ENCODE measurements around the gene SLC35A1. TPM values are rescaled to one million over a fixed set of nuclear protein-coding genes. Genes with fewer than 3 reads are reported as not detected.

The SLC35A1 gene
- total and polyA plus RNA-seq, 2 of the 4 experiments (the other 2 are of a cell fraction) = 9.7 to 12.4 TPM

- no peak overlapping the region for H2BK120ac ChIP-seq (ENCODE audit: low read depth, low read length)
- H3K23ac ChIP-seq (ENCODE audit: low read depth, low read length) = no peak overlapping the region
- in situ Hi-C loops (cut with MboI; ENCODE audit: low sequenced_read_pairs) (no loop called here), dilution Hi-C loops (cut with HindIII; ENCODE audit: low sequenced_read_pairs, unreplicated experiment) (no loop called here), intact Hi-C loops (cut with micrococcal nuclease) (no loop called here)
- no peaks in the 10 kb centered on the region for H3K9me3 ChIP-seq (ENCODE audit: control insufficient read depth, insufficient read depth, low read length)
- WGBS, 2 experiments (ENCODE audit: extremely low coverage in 2 of 2, insufficient read length in 1 of 2) = no CpG with 5 or more reads among the region's 1 CpG
- H2AK9ac ChIP-seq (replicated peaks; ENCODE audit: low read depth, low read length, poor library complexity) = no peak overlapping the region
- no peak overlapping the region for H2BK15ac ChIP-seq (ENCODE audit: low read depth, low read length)
- no peak overlapping the region for H3K4ac ChIP-seq (ENCODE audit: low read depth, low read length)
- H3K27ac ChIP-seq (ENCODE audit: insufficient read depth, low read length) = no peak overlapping the region
- H3K79me1 ChIP-seq (ENCODE audit: low read depth in 1 of 2, low read length in 2 of 2) = peaks cover 4 to 19% of the 10 kb centered on the region in 2 experiments; a peak in 3 of 4 replicates
- H3K36me3 ChIP-seq (ENCODE audit: control insufficient read depth, insufficient read depth, low read length) = peaks cover 12% of the 10 kb centered on the region
- no peak overlapping the region for H3K56ac ChIP-seq (ENCODE audit: extremely low read depth, insufficient read depth, low read length)
- no peak overlapping the region for H2AK5ac ChIP-seq (ENCODE audit: low read depth, low read length)
- DNase-seq (no peak), ATAC-seq (ENCODE audit: low read depth) (no peak)
- CTCF ChIA-PET = no interaction called here
- H4K8ac ChIP-seq (ENCODE audit: low read depth in 2 of 2, low read length in 2 of 2) = no peak overlapping the region
- no peak overlapping the region for H4K5ac ChIP-seq (ENCODE audit: low read depth, low read length)
- H2BK5ac ChIP-seq (ENCODE audit: low read depth, low read length, poor library complexity, severe bottlenecking) = no peak overlapping the region
- no peak overlapping the region for H4K91ac ChIP-seq (ENCODE audit: insufficient read depth, low read depth, low read length)
- no peak overlapping the region for H3K4me3 ChIP-seq (ENCODE audit: insufficient read depth, low read depth, low read length)
- no peak overlapping the region for H3K4me2 ChIP-seq (ENCODE audit: low read depth, low read length)
- peaks cover 5% of the 10 kb centered on the region; the same call in 1 of the 2 replicates for H3K9me1 ChIP-seq (ENCODE audit: insufficient read depth, low read length)
- no peak overlapping the region for H3K18ac ChIP-seq (ENCODE audit: low read depth, low read length)
- no peak overlapping the region for H2BK20ac ChIP-seq (ENCODE audit: low read depth, low read length)
- H4K20me1 ChIP-seq (ENCODE audit: insufficient read depth, low read length) = no peaks in the 10 kb centered on the region; the same call in 1 of the 2 replicates
- no peaks in the 10 kb centered on the region for H3K4me1 ChIP-seq (ENCODE audit: control insufficient read depth, insufficient read depth, low read length)
- H2AFZ ChIP-seq (replicated peaks; ENCODE audit: low read length, poor library complexity) = no peak overlapping the region
- BruUV-seq (replicated peaks) = no TSS peak
- TF ChIP-seq BHLHE40 (IDR thresholded peaks at IDR 0.05; ENCODE audit: low read depth, low read length) = no peak
- no peak for TF ChIP-seq SMC3 (IDR thresholded peaks at IDR 0.05; ENCODE audit: low read depth, low read length)
- no peak for TF ChIP-seq RCOR1 (IDR thresholded peaks at IDR 0.05; ENCODE audit: insufficient replicate concordance, low read length)
- TF ChIP-seq, protein P1, sequence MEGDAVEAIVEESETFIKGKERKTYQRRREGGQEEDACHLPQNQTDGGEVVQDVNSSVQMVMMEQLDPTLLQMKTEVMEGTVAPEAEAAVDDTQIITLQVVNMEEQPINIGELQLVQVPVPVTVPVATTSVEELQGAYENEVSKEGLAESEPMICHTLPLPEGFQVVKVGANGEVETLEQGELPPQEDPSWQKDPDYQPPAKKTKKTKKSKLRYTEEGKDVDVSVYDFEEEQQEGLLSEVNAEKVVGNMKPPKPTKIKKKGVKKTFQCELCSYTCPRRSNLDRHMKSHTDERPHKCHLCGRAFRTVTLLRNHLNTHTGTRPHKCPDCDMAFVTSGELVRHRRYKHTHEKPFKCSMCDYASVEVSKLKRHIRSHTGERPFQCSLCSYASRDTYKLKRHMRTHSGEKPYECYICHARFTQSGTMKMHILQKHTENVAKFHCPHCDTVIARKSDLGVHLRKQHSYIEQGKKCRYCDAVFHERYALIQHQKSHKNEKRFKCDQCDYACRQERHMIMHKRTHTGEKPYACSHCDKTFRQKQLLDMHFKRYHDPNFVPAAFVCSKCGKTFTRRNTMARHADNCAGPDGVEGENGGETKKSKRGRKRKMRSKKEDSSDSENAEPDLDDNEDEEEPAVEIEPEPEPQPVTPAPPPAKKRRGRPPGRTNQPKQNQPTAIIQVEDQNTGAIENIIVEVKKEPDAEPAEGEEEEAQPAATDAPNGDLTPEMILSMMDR (conservative IDR thresholded peaks at IDR 0.05; ENCODE audit: low read depth, low read length) = no peak
- TF ChIP-seq MXI1 (IDR thresholded peaks at IDR 0.05; ENCODE audit: borderline replicate concordance, low read depth, low read length) = no peak
- no peak for TF ChIP-seq FOS (IDR thresholded peaks at IDR 0.05; ENCODE audit: low read depth, low read length)
- TF ChIP-seq RFX5 (IDR thresholded peaks at IDR 0.05; ENCODE audit: low read depth, low read length) = no peak
- TF ChIP-seq MAZ (IDR thresholded peaks at IDR 0.05; ENCODE audit: borderline replicate concordance, low read depth, low read length) = no peak
- no peak for TF ChIP-seq POLR2A (IDR thresholded peaks at IDR 0.05; ENCODE audit: low read depth, low read length)
- no peak for TF ChIP-seq NFE2L2 (IDR thresholded peaks at IDR 0.05; ENCODE audit: low read depth, low read length)
- TF ChIP-seq RAD21 (IDR thresholded peaks at IDR 0.05; ENCODE audit: low read length) = no peak
- TF ChIP-seq, protein P2, sequence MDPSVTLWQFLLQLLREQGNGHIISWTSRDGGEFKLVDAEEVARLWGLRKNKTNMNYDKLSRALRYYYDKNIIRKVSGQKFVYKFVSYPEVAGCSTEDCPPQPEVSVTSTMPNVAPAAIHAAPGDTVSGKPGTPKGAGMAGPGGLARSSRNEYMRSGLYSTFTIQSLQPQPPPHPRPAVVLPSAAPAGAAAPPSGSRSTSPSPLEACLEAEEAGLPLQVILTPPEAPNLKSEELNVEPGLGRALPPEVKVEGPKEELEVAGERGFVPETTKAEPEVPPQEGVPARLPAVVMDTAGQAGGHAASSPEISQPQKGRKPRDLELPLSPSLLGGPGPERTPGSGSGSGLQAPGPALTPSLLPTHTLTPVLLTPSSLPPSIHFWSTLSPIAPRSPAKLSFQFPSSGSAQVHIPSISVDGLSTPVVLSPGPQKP (IDR thresholded peaks at IDR 0.05; ENCODE audit: borderline replicate concordance, low read depth, low read length) = no peak
- POLR2A ChIA-PET (ENCODE audit: unreplicated experiment) = no interaction called here
- H3K27me3 ChIP-seq (ENCODE audit: control insufficient read depth, insufficient read depth, low read length) = no peaks in the 10 kb centered on the region
- no peak overlapping the region for H3K9ac ChIP-seq (ENCODE audit: low read depth, low read length)
- no peak overlapping the region for H3K14ac ChIP-seq (replicated peaks; ENCODE audit: low read depth, low read length)
Measured at GRCh38 chr6:87529221-87529620, 56.4 kb downstream of the SLC35A1 start.

All from IMR-90 (cell line).